Esophagus (tissue), 2 donors: ENCODE data around the gene ETF1. TPM values are rescaled to one million over a fixed set of nuclear protein-coding genes. Genes with fewer than 3 reads are reported as not detected.
A peak's percentile ranks its signal among the peaks of the same experiment; 100 is the strongest.
"Not testable (repeated sequence)": the region's sequence is repeated elsewhere in the genome, so short reads cannot be mapped to it uniquely, and the experiment has no call there.

ENCODE experiments used
- H3K27ac ChIP-seq, 2 donors: one replicate each; pipeline ENCODE4 v1.5.1; 2013; ENCODE audit warnings: low read depth in 2 of 2, mild to moderate bottlenecking in 2 of 2, inconsistent platforms in 1 of 2, low read length in 1 of 2, moderate library complexity in 1 of 2
- H3K27me3 ChIP-seq, 2 donors: one replicate each; pipeline ENCODE4 v1.6.1; 2013; ENCODE audit warnings: low read length in 2 of 2, control low read depth in 1 of 2, mild to moderate bottlenecking in 1 of 2; ENCODE audit not compliant: insufficient read depth in 2 of 2, control insufficient read depth in 1 of 2
- H3K36me3 ChIP-seq, 2 donors: one replicate each; pipeline ENCODE4 v1.6.1; 2013; ENCODE audit warnings: low read length in 1 of 2; ENCODE audit not compliant: control insufficient read depth in 2 of 2, insufficient read depth in 2 of 2
- H3K4me1 ChIP-seq, 2 donors: one replicate each; pipeline ENCODE4 v1.6.1; 2013; ENCODE audit warnings: low read length in 1 of 2; ENCODE audit not compliant: control insufficient read depth in 2 of 2, insufficient read depth in 2 of 2
- H3K4me3 ChIP-seq, 2 donors: one replicate each; pipeline ENCODE4 v1.5.1; 2013; ENCODE audit warnings: low read length in 2 of 2, mild to moderate bottlenecking in 2 of 2, low read depth in 1 of 2, moderate library complexity in 1 of 2
- H3K9me3 ChIP-seq, 2 donors: one replicate each; pipeline ENCODE4 v1.6.1; 2013; ENCODE audit warnings: mild to moderate bottlenecking in 2 of 2, low read depth in 1 of 2, low read length in 1 of 2, moderate library complexity in 1 of 2; ENCODE audit not compliant: control insufficient read depth in 2 of 2, insufficient read depth in 1 of 2
- WGBS, 2 donors: extraction: QIAGEN DNeasy Blood & Tissue Kit; methylation state at CpG; one replicate each; pipeline ENCODE4 v1.1.7; 2013; 5-methylcytosine and 5-hydroxymethylcytosine counted together
- polyA plus RNA-seq, 2 donors: library from polyadenylated mRNA; stranded (reverse); fragments of 200-250 nt; gene quantifications; one replicate each; pipeline ENCODE4 v1.2.3, GENCODE V29; 2013
- donor health status: healthy with polysubstance abuse.
- donor health status: Bipolar disorder and iron deficiency.

ETF1 gene
- polyA plus RNA-seq, 2 donors, result 38.9 to 64.8 TPM

- Histone ChIP-seq H3K9me3 (no peaks in the 10 kb centered on the region), H3K4me1 (no peaks in the 10 kb centered on the region), H3K36me3 (no peaks in the 10 kb centered on the region), H3K27ac (peak overlapping the region; percentile 52 to 71), H3K4me3 (no peak overlapping the region), H3K27me3 (no peaks in the 10 kb centered on the region)
- WGBS, 2 donors, result 42 to 61% methylated on average over 4 of the region's 4 CpGs
Measured at GRCh38 chr5:138482638-138483037, 60.4 kb downstream of the ETF1 start.

GRCh38 chr5:138476918-138477317 lies 66.1 kb downstream of the ETF1 start:
- Histone ChIP-seq H3K27ac (peak overlapping the region in 1 of 2 donors; percentile 57), H3K4me1 (no peaks in the 10 kb centered on the region), H3K36me3 (no peaks in the 10 kb centered on the region), H3K4me3 (no peak overlapping the region), H3K27me3 (no peaks in the 10 kb centered on the region), H3K9me3 (no peaks in the 10 kb centered on the region)
- 51 to 59% methylated on average over 7 of the region's 7 CpGs for WGBS, 2 donors

GRCh38 chr5:138473151-138473550 lies 69.9 kb downstream of the ETF1 start:
- not testable (repeated sequence) for H3K36me3 ChIP-seq, H3K9me3 ChIP-seq, H3K4me1 ChIP-seq, H3K27me3 ChIP-seq, H3K27ac ChIP-seq, H3K4me3 ChIP-seq
- WGBS, 2 donors, result 93% methylated on average over 5 of the region's 5 CpGs

GRCh38 chr5:138472353-138472752 lies 70.7 kb downstream of the ETF1 start:
- H3K27me3 ChIP-seq, result no peaks in the 10 kb centered on the region
- H3K36me3 ChIP-seq, result peaks cover 0 to 6% of the 10 kb centered on the region in 2 donors
- H3K4me3 ChIP-seq, result no peak overlapping the region
- peaks cover 0 to 10% of the 10 kb centered on the region in 2 donors for H3K4me1 ChIP-seq
- H3K27ac ChIP-seq, result no peak overlapping the region
- 28 to 31% methylated on average over 6 of the region's 6 CpGs for WGBS, 2 donors
- no peaks in the 10 kb centered on the region for H3K9me3 ChIP-seq

- Histone ChIP-seq H3K4me3 (no peak overlapping the region), H3K27ac (no peak overlapping the region), H3K4me1 (peaks cover 0 to 20% of the 10 kb centered on the region in 2 donors), H3K27me3 (no peaks in the 10 kb centered on the region), H3K36me3 (peaks cover 0 to 10% of the 10 kb centered on the region in 2 donors), H3K9me3 (no peaks in the 10 kb centered on the region)
- WGBS, 2 donors, result 59 to 62% methylated on average over 2 of the region's 2 CpGs
Measured at GRCh38 chr5:138471052-138471361, 72.0 kb downstream of the ETF1 start.

GRCh38 chr5:138470322-138471051 lies 72.5 kb downstream of the ETF1 start:
- peaks cover 0 to 20% of the 10 kb centered on the region in 2 donors for H3K4me1 ChIP-seq

GRCh38 chr5:138469540-138470321 lies 73.3 kb downstream of the ETF1 start:
- Histone ChIP-seq H3K36me3 (peaks cover 0 to 10% of the 10 kb centered on the region in 2 donors), H3K4me3 (no peak overlapping the region), H3K4me1 (peaks cover 0 to 20% of the 10 kb centered on the region in 2 donors), H3K27ac (peak overlapping the region in 1 of 2 donors; percentile 75), H3K9me3 (no peaks in the 10 kb centered on the region), H3K27me3 (no peaks in the 10 kb centered on the region)
- 47 to 54% methylated on average over 8 of the region's 8 CpGs for WGBS, 2 donors

More at GRCh38 chr5:138470322-138471051, 72.5 kb downstream of the ETF1 start:
- Histone ChIP-seq H3K36me3 (peaks cover 0 to 10% of the 10 kb centered on the region in 2 donors), H3K27me3 (no peaks in the 10 kb centered on the region), H3K4me3 (no peak overlapping the region), H3K9me3 (no peaks in the 10 kb centered on the region), H3K27ac (peak overlapping the region; percentile 3 to 75)
- WGBS, 2 donors, result 55 to 63% methylated on average over 3 of the region's 3 CpGs

- H3K27ac ChIP-seq, result no peak overlapping the region
- no peak overlapping the region for H3K4me3 ChIP-seq
- peaks cover 0 to 20% of the 10 kb centered on the region in 2 donors for H3K4me1 ChIP-seq
- no peaks in the 10 kb centered on the region for H3K9me3 ChIP-seq
- WGBS, 2 donors, result 86 to 88% methylated on average over 8 of the region's 8 CpGs
- no peaks in the 10 kb centered on the region for H3K27me3 ChIP-seq
- H3K36me3 ChIP-seq, result peaks cover 0 to 10% of the 10 kb centered on the region in 2 donors
Measured at GRCh38 chr5:138468966-138469539, 74.0 kb downstream of the ETF1 start.

GRCh38 chr5:138468133-138468965 lies 74.7 kb downstream of the ETF1 start:
- no peaks in the 10 kb centered on the region for H3K9me3 ChIP-seq
- WGBS, 2 donors, result 79 to 81% methylated on average over 7 of the region's 7 CpGs
- H3K4me3 ChIP-seq, result peak overlapping the region in 1 of 2 donors; percentile 77
- peaks cover 0 to 20% of the 10 kb centered on the region in 2 donors for H3K4me1 ChIP-seq
- H3K27me3 ChIP-seq, result no peaks in the 10 kb centered on the region
- peaks cover 0 to 10% of the 10 kb centered on the region in 2 donors for H3K36me3 ChIP-seq
- H3K27ac ChIP-seq, result no peak overlapping the region
